ENCODE data around the gene ARHGAP1. TPM values are rescaled to one million over a fixed set of nuclear protein-coding genes. Genes with fewer than 3 reads are reported as not detected.

ARHGAP1 gene
- total RNA-seq, 1 experiment from 2014 or later = 53.0 TPM

GRCh38 chr11:46630237-46630636 is 70.2 kb downstream of the ARHGAP1 start (continued):
- no peak for TF ChIP-seq ATF6 (CRISPR knock-in tag; IDR thresholded peaks at IDR 0.05)

GRCh38 chr11:46628961-46629360 is 71.5 kb downstream of the ARHGAP1 start:
- Mint-ChIP-seq H3K27ac (peak overlapping the region; percentile 65; the same call in 1 of the 2 replicates), H3K36me3 (peaks cover 25% of the 10 kb centered on the region), H3K9me3 (no peaks in the 10 kb centered on the region), H3K4me1 (no peaks in the 10 kb centered on the region), H3K27me3 (ENCODE audit: low read depth) (no peaks in the 10 kb centered on the region), H3K4me3 (no peak overlapping the region)
- ChIA-PET CTCF (no interaction called here), POLR2A (no interaction called here)
- TF ChIP-seq ATF1 (CRISPR knock-in tag; IDR thresholded peaks at IDR 0.05) (no peak), ETV6 (CRISPR knock-in tag; IDR thresholded peaks at IDR 0.05) (no peak), JAZF1 (CRISPR knock-in tag; IDR thresholded peaks at IDR 0.05) (no peak), ZNF121 (CRISPR knock-in tag; IDR thresholded peaks at IDR 0.05) (no peak), IRF1 (CRISPR knock-in tag; IDR thresholded peaks at IDR 0.05) (no peak), SMAD3 (CRISPR knock-in tag; IDR thresholded peaks at IDR 0.05; ENCODE audit: borderline replicate concordance) (no peak), TEAD4 (CRISPR knock-in tag; IDR thresholded peaks at IDR 0.05) (no peak), NR2C2 (CRISPR knock-in tag; IDR thresholded peaks at IDR 0.05) (no peak)
- TF ChIP-seq, protein P1, sequence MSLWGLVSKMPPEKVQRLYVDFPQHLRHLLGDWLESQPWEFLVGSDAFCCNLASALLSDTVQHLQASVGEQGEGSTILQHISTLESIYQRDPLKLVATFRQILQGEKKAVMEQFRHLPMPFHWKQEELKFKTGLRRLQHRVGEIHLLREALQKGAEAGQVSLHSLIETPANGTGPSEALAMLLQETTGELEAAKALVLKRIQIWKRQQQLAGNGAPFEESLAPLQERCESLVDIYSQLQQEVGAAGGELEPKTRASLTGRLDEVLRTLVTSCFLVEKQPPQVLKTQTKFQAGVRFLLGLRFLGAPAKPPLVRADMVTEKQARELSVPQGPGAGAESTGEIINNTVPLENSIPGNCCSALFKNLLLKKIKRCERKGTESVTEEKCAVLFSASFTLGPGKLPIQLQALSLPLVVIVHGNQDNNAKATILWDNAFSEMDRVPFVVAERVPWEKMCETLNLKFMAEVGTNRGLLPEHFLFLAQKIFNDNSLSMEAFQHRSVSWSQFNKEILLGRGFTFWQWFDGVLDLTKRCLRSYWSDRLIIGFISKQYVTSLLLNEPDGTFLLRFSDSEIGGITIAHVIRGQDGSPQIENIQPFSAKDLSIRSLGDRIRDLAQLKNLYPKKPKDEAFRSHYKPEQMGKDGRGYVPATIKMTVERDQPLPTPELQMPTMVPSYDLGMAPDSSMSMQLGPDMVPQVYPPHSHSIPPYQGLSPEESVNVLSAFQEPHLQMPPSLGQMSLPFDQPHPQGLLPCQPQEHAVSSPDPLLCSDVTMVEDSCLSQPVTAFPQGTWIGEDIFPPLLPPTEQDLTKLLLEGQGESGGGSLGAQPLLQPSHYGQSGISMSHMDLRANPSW (CRISPR knock-in tag; conservative IDR thresholded peaks at IDR 0.05; ENCODE audit: low read depth) = no peak
- TF ChIP-seq, protein P2, sequence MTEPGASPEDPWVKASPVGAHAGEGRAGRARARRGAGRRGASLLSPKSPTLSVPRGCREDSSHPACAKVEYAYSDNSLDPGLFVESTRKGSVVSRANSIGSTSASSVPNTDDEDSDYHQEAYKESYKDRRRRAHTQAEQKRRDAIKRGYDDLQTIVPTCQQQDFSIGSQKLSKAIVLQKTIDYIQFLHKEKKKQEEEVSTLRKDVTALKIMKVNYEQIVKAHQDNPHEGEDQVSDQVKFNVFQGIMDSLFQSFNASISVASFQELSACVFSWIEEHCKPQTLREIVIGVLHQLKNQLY (CRISPR knock-in tag; IDR thresholded peaks at IDR 0.05) = no peak
- no peak for ATAC-seq
- DNase-seq (ENCODE audit: low spot score) = no peak

Other genes starting within 250 kb of the ARHGAP1 start
- 29.8 to 35.0 TPM (median 32.2 TPM) in 3 replicates for gene AMBRA1, start 106.6 kb downstream of the ARHGAP1 start, total RNA-seq (2021)
- gene HARBI1, start 83.4 kb downstream of the ARHGAP1 start, total RNA-seq (2021) = 4.4 to 5.6 TPM (median 5.2 TPM) in 3 replicates
- 73.4 to 85.4 TPM (median 81.7 TPM) in 3 replicates for gene ATG13, start 83.1 kb downstream of the ARHGAP1 start, total RNA-seq (2021)
- gene ZNF408, start 412 bp upstream of the ARHGAP1 start, total RNA-seq (2021) = 13.3 to 16.0 TPM (median 15.2 TPM) in 3 replicates
- 0.50 to 0.82 TPM (median 0.73 TPM) in 3 replicates for gene F2, start 18.6 kb upstream of the ARHGAP1 start, total RNA-seq (2021)
- gene CKAP5, start 145.7 kb upstream of the ARHGAP1 start, total RNA-seq (2021) = 168 to 174 TPM (median 171 TPM) in 3 replicates
- gene LRP4, start 217.9 kb upstream of the ARHGAP1 start, total RNA-seq (2021) = 27.6 to 39.5 TPM (median 28.0 TPM) in 3 replicates
- 23.6 to 27.6 TPM (median 27.5 TPM) in 3 replicates for gene CSTPP1, start 236.1 kb upstream of the ARHGAP1 start, total RNA-seq (2021)